ENCODE data around the gene ALDH8A1.

ALDH8A1 gene

GRCh38 chr6:134974370-134974769 lies 24.5 kb upstream of the ALDH8A1 start:
- H3K27ac ChIP-seq (ENCODE audit: low read depth, low read length) = no peak overlapping the region
- no peak overlapping the region for H3K4me3 ChIP-seq (ENCODE audit: insufficient read depth, low read length, poor library complexity, severe bottlenecking)
- peaks cover 14% of the 10 kb centered on the region; the same call in 1 of the 2 replicates for H3K36me3 ChIP-seq (ENCODE audit: low read length)
- H3K9ac ChIP-seq (ENCODE audit: low read length) = no peak overlapping the region
- no peaks in the 10 kb centered on the region for H3F3A ChIP-seq (ENCODE audit: insufficient read depth)
- H3K79me2 ChIP-seq (ENCODE audit: insufficient read depth, low read length) = no peaks in the 10 kb centered on the region
- no peaks in the 10 kb centered on the region for H4K20me1 ChIP-seq (ENCODE audit: low read depth, low read length)
- H2AFZ ChIP-seq (ENCODE audit: low read depth, low read length, severe bottlenecking) = no peak overlapping the region
- H3K27me3 ChIP-seq (ENCODE audit: low read length) = no peaks in the 10 kb centered on the region
- no peaks in the 10 kb centered on the region for H3K9me3 ChIP-seq (ENCODE audit: insufficient read depth, low read length)
- TF ChIP-seq CTCF (IDR thresholded peaks at IDR 0.05; ENCODE audit: insufficient read depth, low read length, poor library complexity, severe bottlenecking) (no peak), EZH2phosphoT487 (conservative IDR thresholded peaks at IDR 0.05; ENCODE audit: low read length) (no peak)
- no peaks in the 10 kb centered on the region for H3K9me2 ChIP-seq (replicated peaks; ENCODE audit: insufficient read depth, low read length)
- H3K4me2 ChIP-seq (ENCODE audit: low read depth, low read length, poor library complexity, severe bottlenecking) = no peak overlapping the region

GRCh38 chr6:134967711-134968110 lies 17.8 kb upstream of the ALDH8A1 start:
- Histone ChIP-seq H3K9ac (ENCODE audit: low read length) (no peak overlapping the region), H3K9me2 (replicated peaks; ENCODE audit: insufficient read depth, low read length) (no peaks in the 10 kb centered on the region), H4K20me1 (ENCODE audit: low read depth, low read length) (no peaks in the 10 kb centered on the region), H3K4me3 (ENCODE audit: insufficient read depth, low read length, poor library complexity, severe bottlenecking) (no peak overlapping the region), H3K9me3 (ENCODE audit: insufficient read depth, low read length) (no peaks in the 10 kb centered on the region), H3K79me2 (ENCODE audit: insufficient read depth, low read length) (no peaks in the 10 kb centered on the region), H3K27me3 (ENCODE audit: low read length) (no peaks in the 10 kb centered on the region), H3K27ac (ENCODE audit: low read depth, low read length) (no peak overlapping the region), H3F3A (ENCODE audit: insufficient read depth) (no peaks in the 10 kb centered on the region), H3K36me3 (ENCODE audit: low read length) (peaks cover 17% of the 10 kb centered on the region; the same call in 1 of the 2 replicates), H2AFZ (ENCODE audit: low read depth, low read length, severe bottlenecking) (no peak overlapping the region), H3K4me2 (ENCODE audit: low read depth, low read length, poor library complexity, severe bottlenecking) (no peak overlapping the region)
- TF ChIP-seq EZH2phosphoT487 (conservative IDR thresholded peaks at IDR 0.05; ENCODE audit: low read length) = no peak
- TF ChIP-seq CTCF (IDR thresholded peaks at IDR 0.05; ENCODE audit: insufficient read depth, low read length, poor library complexity, severe bottlenecking) = no peak

- H3K36me3 ChIP-seq (ENCODE audit: low read length) = peaks cover 17% of the 10 kb centered on the region; the same call in 1 of the 2 replicates
- H2AFZ ChIP-seq (ENCODE audit: low read depth, low read length, severe bottlenecking) = no peak overlapping the region
- H4K20me1 ChIP-seq (ENCODE audit: low read depth, low read length) = no peaks in the 10 kb centered on the region
- TF ChIP-seq CTCF (IDR thresholded peaks at IDR 0.05; ENCODE audit: insufficient read depth, low read length, poor library complexity, severe bottlenecking) (no peak), EZH2phosphoT487 (conservative IDR thresholded peaks at IDR 0.05; ENCODE audit: low read length) (no peak)
- no peak overlapping the region for H3K4me2 ChIP-seq (ENCODE audit: low read depth, low read length, poor library complexity, severe bottlenecking)
- H3K4me3 ChIP-seq (ENCODE audit: insufficient read depth, low read length, poor library complexity, severe bottlenecking) = no peak overlapping the region
- no peaks in the 10 kb centered on the region for H3K9me3 ChIP-seq (ENCODE audit: insufficient read depth, low read length)
- no peak overlapping the region for H3K27ac ChIP-seq (ENCODE audit: low read depth, low read length)
- no peak overlapping the region for H3K9ac ChIP-seq (ENCODE audit: low read length)
- H3F3A ChIP-seq (ENCODE audit: insufficient read depth) = no peaks in the 10 kb centered on the region
- no peaks in the 10 kb centered on the region for H3K79me2 ChIP-seq (ENCODE audit: insufficient read depth, low read length)
- no peaks in the 10 kb centered on the region for H3K27me3 ChIP-seq (ENCODE audit: low read length)
- H3K9me2 ChIP-seq (replicated peaks; ENCODE audit: insufficient read depth, low read length) = no peaks in the 10 kb centered on the region
Observed at GRCh38 chr6:134964451-134965203, 14.7 kb upstream of the ALDH8A1 start.

Data from SU-DHL-6 (cell line).